Hepatocyte (in vitro differentiated cells): ENCODE measurements around the gene TEX38. TPM values are rescaled to one million over a fixed set of nuclear protein-coding genes. Genes with fewer than 3 reads are reported as not detected.
"Not testable (repeated sequence)": the region's sequence is repeated elsewhere in the genome, so short reads cannot be mapped to it uniquely, and the experiment has no call there.

ENCODE experiments used
- DNase-seq: peaks from one replicate; pipeline ENCODE4 v3.0.0-alpha.2; 2016; ENCODE audit warnings: low spot score
- H2AFZ ChIP-seq: fragments of 200-600 bp; sonication (generic); 2 replicates; pipeline ENCODE4 v1.6.0; 2016; ENCODE audit warnings: antibody characterized with exemption, mild to moderate bottlenecking
- H3K27ac ChIP-seq: fragments of 200-600 bp; sonication (generic); 2 replicates; pipeline ENCODE4 v1.5.1; 2016; ENCODE audit warnings: mild to moderate bottlenecking
- H3K27me3 ChIP-seq: fragments of 200-600 bp; sonication (generic); 2 replicates; pipeline ENCODE4 v1.6.1; 2016
- H3K36me3 ChIP-seq: fragments of 200-600 bp; sonication (generic); replicated peaks from 2 replicates; pipeline ENCODE4 v1.5.1; 2016; ENCODE audit warnings: low read depth; ENCODE audit not compliant: insufficient read depth
- H3K4me1 ChIP-seq: fragments of 200-600 bp; sonication (generic); 2 replicates; pipeline ENCODE4 v1.5.1; 2016; ENCODE audit warnings: mild to moderate bottlenecking, moderate library complexity; ENCODE audit not compliant: insufficient read depth
- H3K4me2 ChIP-seq: fragments of 200-600 bp; sonication (generic); 2 replicates; pipeline ENCODE4 v1.6.0; 2016
- H3K4me3 ChIP-seq: fragments of 200-600 bp; sonication (generic); 2 replicates; pipeline ENCODE4 v1.5.1; 2016; ENCODE audit warnings: mild to moderate bottlenecking
- H3K79me2 ChIP-seq: fragments of 200-600 bp; sonication (generic); 2 replicates; pipeline ENCODE4 v1.6.0; 2017; ENCODE audit warnings: mild to moderate bottlenecking
- H3K9me2 ChIP-seq: fragments of 200-600 bp; sonication (generic); replicated peaks from 2 replicates; pipeline ENCODE4 v1.6.0; 2017; ENCODE audit warnings: mild to moderate bottlenecking; ENCODE audit not compliant: insufficient read depth
- H3K9me3 ChIP-seq: fragments of 200-600 bp; sonication (generic); 2 replicates; pipeline ENCODE4 v1.5.1; 2016; ENCODE audit warnings: low read depth, mild to moderate bottlenecking
- H4K20me1 ChIP-seq: fragments of 200-600 bp; sonication (generic); 2 replicates; pipeline ENCODE4 v1.6.0; 2016; ENCODE audit warnings: mild to moderate bottlenecking; ENCODE audit not compliant: insufficient read depth, poor library complexity, severe bottlenecking
- CTCF ChIP-seq: fragments of 200-600 bp; sonication (generic); IDR thresholded peaks from 2 replicates; pipeline ENCODE4 v1.5.1; 2016; ENCODE audit warnings: antibody characterized with exemption, mild to moderate bottlenecking; ENCODE audit not compliant: poor library complexity
- EZH2 ChIP-seq: fragments of 200-600 bp; sonication (generic); IDR thresholded peaks from 2 replicates; pipeline ENCODE4 v1.6.1; 2016; ENCODE audit warnings: antibody characterized with exemption, mild to moderate bottlenecking, borderline replicate concordance
- EZH2phosphoT487 ChIP-seq: fragments of 200-600 bp; sonication (generic); IDR thresholded peaks from one replicate; pipeline ENCODE4 v1.6.1; 2018; ENCODE audit warnings: antibody characterized with exemption, mild to moderate bottlenecking, low read depth, moderate library complexity; ENCODE audit not compliant: unreplicated experiment, severe bottlenecking
- WGBS: methylation state at CpG from one replicate; pipeline ENCODE4 v1.1.6; 2016; ENCODE audit warnings: low lambda C conversion rate; ENCODE audit errors: missing lambda C conversion rate; 5-methylcytosine and 5-hydroxymethylcytosine counted together
- polyA plus RNA-seq: library from polyadenylated mRNA; unstranded; fragments of >200 nt; fragmentation: Nextera tagmentation; extraction: Ambion mirVana; gene quantifications from 2 replicates; pipeline ENCODE4 v1.2.1, GENCODE V29; 2016
- total RNA-seq: library from RNA; depleted of rRNA; stranded (reverse); fragments of >200 nt; gene quantifications from 2 replicates; pipeline ENCODE4 v1.2.3, GENCODE V29; 2014

TEX38 gene
- total and polyA plus RNA-seq, 2 experiments from 2014 or later: 0.27 TPM; not detected in 1

- Histone ChIP-seq H3K36me3 (no peaks in the 10 kb centered on the region), H3K9me2 (no peaks in the 10 kb centered on the region), H4K20me1 (no peaks in the 10 kb centered on the region), H3K4me3 (no peak overlapping the region), H3K27me3 (no peaks in the 10 kb centered on the region), H2AFZ (no peak overlapping the region), H3K79me2 (no peaks in the 10 kb centered on the region), H3K27ac (no peak overlapping the region), H3K9me3 (no peaks in the 10 kb centered on the region), H3K4me2 (no peak overlapping the region), H3K4me1 (no peaks in the 10 kb centered on the region)
- TF ChIP-seq EZH2: no peak
- TF ChIP-seq EZH2phosphoT487: no peak
- TF ChIP-seq CTCF: no peak
- DNase-seq: no peak
- WGBS: 100% methylated on average over 3 of the region's 3 CpGs
These were observed 24.0 kb upstream of the TEX38 start for GRCh38 chr1:46647611-46648010.

GRCh38 chr1:46649764-46650163 lies 21.9 kb upstream of the TEX38 start:
- Histone ChIP-seq H3K79me2 (no peaks in the 10 kb centered on the region), H3K36me3 (no peaks in the 10 kb centered on the region)

GRCh38 chr1:46650491-46650890 lies 21.2 kb upstream of the TEX38 start:
- Histone ChIP-seq H3K9me2 (no peaks in the 10 kb centered on the region), H4K20me1 (no peaks in the 10 kb centered on the region), H3K4me1 (peaks cover 5% of the 10 kb centered on the region), H3K79me2 (no peaks in the 10 kb centered on the region), H3K27me3 (no peaks in the 10 kb centered on the region), H3K9me3 (no peaks in the 10 kb centered on the region), H3K4me3 (no peak overlapping the region), H3K4me2 (no peak overlapping the region), H3K36me3 (no peaks in the 10 kb centered on the region), H3K27ac (no peak overlapping the region), H2AFZ (no peak overlapping the region)
- TF ChIP-seq CTCF (no peak), EZH2 (no peak), EZH2phosphoT487 (no peak)
- WGBS: 95% methylated on average over 3 of the region's 3 CpGs
- DNase-seq: no peak

More at GRCh38 chr1:46649764-46650163, 21.9 kb upstream of the TEX38 start:
- no peak overlapping the region for H3K4me2 ChIP-seq
- 98% methylated on average over 2 of the region's 2 CpGs for WGBS
- H3K9me3 ChIP-seq: no peaks in the 10 kb centered on the region
- H3K4me3 ChIP-seq: no peak overlapping the region
- no peak overlapping the region for H3K27ac ChIP-seq
- peaks cover 5% of the 10 kb centered on the region for H3K4me1 ChIP-seq
- TF ChIP-seq CTCF (no peak), EZH2 (no peak), EZH2phosphoT487 (no peak)
- no peaks in the 10 kb centered on the region for H3K9me2 ChIP-seq
- no peaks in the 10 kb centered on the region for H3K27me3 ChIP-seq
- no peak overlapping the region for H2AFZ ChIP-seq
- H4K20me1 ChIP-seq: no peaks in the 10 kb centered on the region
- no peak for DNase-seq

- H3K9me2 ChIP-seq, H3K4me2 ChIP-seq, H3K79me2 ChIP-seq, DNase-seq, H3K27ac ChIP-seq, H3K36me3 ChIP-seq, H4K20me1 ChIP-seq, H3K9me3 ChIP-seq, H3K27me3 ChIP-seq, H2AFZ ChIP-seq, H3K4me1 ChIP-seq, H3K4me3 ChIP-seq: not testable (repeated sequence)
- 98% methylated on average over 3 of the region's 3 CpGs for WGBS
These were observed 20.5 kb upstream of the TEX38 start for GRCh38 chr1:46651152-46651551.
